HG03565 (cell line): Measurements from ENCODE around the gene OSCP1.
A peak's percentile ranks its signal among the peaks of the same experiment; 100 is the strongest.
"Not testable (repeated sequence)": the region's sequence is repeated elsewhere in the genome, so short reads cannot be mapped to it uniquely, and the experiment has no call there.

Experiments
- ATAC-seq: cut with Tn5 transposase; IDR thresholded peaks from one replicate; pipeline ENCODE4 v1.9.1; 2021; ENCODE audit warnings: mild to moderate bottlenecking, moderate library complexity; ENCODE audit not compliant: unreplicated experiment

Gene OSCP1

GRCh38 chr1:36450270-36450918 lies at the start of gene OSCP1:
Gene OSCP1, minus strand, starts transcription at chr1:36450451. Its CDS starts 82 bp downstream, at chr1:36450369.
- peak; percentile 93 for ATAC-seq

- ATAC-seq = no peak
These were observed 47.0 kb upstream of the OSCP1 start for GRCh38 chr1:36497207-36497606.

GRCh38 chr1:36494971-36495370 lies 44.7 kb upstream of the OSCP1 start:
- no peak for ATAC-seq

- ATAC-seq = no peak
These were observed 43.3 kb upstream of the OSCP1 start for GRCh38 chr1:36493524-36493923.

GRCh38 chr1:36492491-36492890 lies 42.2 kb upstream of the OSCP1 start:
- ATAC-seq = no peak

- not testable (repeated sequence) for ATAC-seq
These were observed 39.2 kb upstream of the OSCP1 start for GRCh38 chr1:36489258-36490051.

GRCh38 chr1:36487906-36488305 lies 37.7 kb upstream of the OSCP1 start:
- ATAC-seq = no peak

- ATAC-seq = not testable (repeated sequence)
These were observed 37.1 kb upstream of the OSCP1 start for GRCh38 chr1:36487336-36487725.

- no peak for ATAC-seq
These were observed 36.4 kb upstream of the OSCP1 start for GRCh38 chr1:36486439-36487335.

GRCh38 chr1:36486093-36486438 lies 35.8 kb upstream of the OSCP1 start:
- no peak for ATAC-seq

- no peak for ATAC-seq
These were observed 33.8 kb upstream of the OSCP1 start for GRCh38 chr1:36484099-36484498.

- no peak for ATAC-seq
These were observed 32.6 kb upstream of the OSCP1 start, which contains the start of gene CSF3R for GRCh38 chr1:36482724-36483388. Gene CSF3R, minus strand, starts transcription at chr1:36482913. Its CDS starts 3,417 bp downstream, at chr1:36479496.

- no peak for ATAC-seq
These were observed 31.8 kb upstream of the OSCP1 start for GRCh38 chr1:36481771-36482723.

- no peak for ATAC-seq
These were observed 30.8 kb upstream of the OSCP1 start for GRCh38 chr1:36481091-36481490.

- ATAC-seq = no peak
These were observed 29.9 kb upstream of the OSCP1 start for GRCh38 chr1:36480161-36480560.

- ATAC-seq = no peak
These were observed 29.3 kb upstream of the OSCP1 start for GRCh38 chr1:36479505-36480051.

GRCh38 chr1:36477615-36478014 lies 27.4 kb upstream of the OSCP1 start:
- ATAC-seq = not testable (repeated sequence)

GRCh38 chr1:36476945-36477344 lies 26.7 kb upstream of the OSCP1 start:
- ATAC-seq = no peak

- no peak for ATAC-seq
These were observed 25.8 kb upstream of the OSCP1 start for GRCh38 chr1:36475910-36476604.
